GM12801 (cell line): ENCODE data around the gene ARL4C.

ENCODE experiments used
- TF ChIP-seq, protein P1 (sequence below): IDR thresholded peaks from one replicate; pipeline ENCODE4 v1.5.1; 2011; ENCODE audit warnings: control low read depth; ENCODE audit not compliant: insufficient read length; ENCODE audit errors: extremely low read depth

ARL4C gene

DNA sequence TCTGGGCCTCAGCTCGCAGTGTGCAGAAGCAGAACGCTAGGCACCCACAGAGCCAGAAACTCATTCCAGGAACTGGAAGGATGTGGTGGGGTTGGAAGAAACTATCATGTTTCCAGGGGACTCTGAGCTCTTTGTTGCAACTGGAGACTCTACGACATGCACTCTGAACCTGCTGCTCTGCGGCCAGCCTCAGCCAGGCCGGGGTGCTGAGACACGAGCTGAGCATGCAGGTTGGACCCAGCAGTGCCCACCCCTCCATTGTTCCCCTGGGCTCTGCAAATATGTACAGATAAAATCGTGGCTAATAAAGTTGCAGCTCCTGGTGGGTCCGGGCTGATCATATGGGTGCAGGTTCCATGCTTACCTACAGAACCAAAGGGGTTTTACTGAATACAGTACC is 37.6 kb upstream of the ARL4C start:
- TF ChIP-seq, protein P1, sequence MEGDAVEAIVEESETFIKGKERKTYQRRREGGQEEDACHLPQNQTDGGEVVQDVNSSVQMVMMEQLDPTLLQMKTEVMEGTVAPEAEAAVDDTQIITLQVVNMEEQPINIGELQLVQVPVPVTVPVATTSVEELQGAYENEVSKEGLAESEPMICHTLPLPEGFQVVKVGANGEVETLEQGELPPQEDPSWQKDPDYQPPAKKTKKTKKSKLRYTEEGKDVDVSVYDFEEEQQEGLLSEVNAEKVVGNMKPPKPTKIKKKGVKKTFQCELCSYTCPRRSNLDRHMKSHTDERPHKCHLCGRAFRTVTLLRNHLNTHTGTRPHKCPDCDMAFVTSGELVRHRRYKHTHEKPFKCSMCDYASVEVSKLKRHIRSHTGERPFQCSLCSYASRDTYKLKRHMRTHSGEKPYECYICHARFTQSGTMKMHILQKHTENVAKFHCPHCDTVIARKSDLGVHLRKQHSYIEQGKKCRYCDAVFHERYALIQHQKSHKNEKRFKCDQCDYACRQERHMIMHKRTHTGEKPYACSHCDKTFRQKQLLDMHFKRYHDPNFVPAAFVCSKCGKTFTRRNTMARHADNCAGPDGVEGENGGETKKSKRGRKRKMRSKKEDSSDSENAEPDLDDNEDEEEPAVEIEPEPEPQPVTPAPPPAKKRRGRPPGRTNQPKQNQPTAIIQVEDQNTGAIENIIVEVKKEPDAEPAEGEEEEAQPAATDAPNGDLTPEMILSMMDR: no peak

DNA sequence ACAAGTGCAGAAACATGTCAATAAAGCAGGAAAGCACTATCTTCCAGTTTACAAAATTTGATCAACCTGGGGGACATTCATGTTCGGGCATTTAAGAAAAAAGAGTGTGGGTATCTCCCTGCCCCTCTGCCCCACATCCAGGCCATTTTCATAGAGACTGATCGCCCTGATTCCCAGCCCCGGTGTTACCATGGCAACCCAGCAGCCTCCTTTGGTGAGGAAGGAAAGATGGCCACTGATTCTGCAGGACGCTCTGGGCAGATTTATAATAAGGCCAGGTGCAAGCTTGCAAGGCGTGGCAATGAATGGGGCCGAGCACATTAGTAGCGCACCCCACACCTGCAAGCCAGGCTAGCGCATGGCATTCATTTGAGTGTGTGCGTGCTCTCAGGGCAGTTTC is 36.7 kb upstream of the ARL4C start:
- TF ChIP-seq, protein P1: no peak

DNA sequence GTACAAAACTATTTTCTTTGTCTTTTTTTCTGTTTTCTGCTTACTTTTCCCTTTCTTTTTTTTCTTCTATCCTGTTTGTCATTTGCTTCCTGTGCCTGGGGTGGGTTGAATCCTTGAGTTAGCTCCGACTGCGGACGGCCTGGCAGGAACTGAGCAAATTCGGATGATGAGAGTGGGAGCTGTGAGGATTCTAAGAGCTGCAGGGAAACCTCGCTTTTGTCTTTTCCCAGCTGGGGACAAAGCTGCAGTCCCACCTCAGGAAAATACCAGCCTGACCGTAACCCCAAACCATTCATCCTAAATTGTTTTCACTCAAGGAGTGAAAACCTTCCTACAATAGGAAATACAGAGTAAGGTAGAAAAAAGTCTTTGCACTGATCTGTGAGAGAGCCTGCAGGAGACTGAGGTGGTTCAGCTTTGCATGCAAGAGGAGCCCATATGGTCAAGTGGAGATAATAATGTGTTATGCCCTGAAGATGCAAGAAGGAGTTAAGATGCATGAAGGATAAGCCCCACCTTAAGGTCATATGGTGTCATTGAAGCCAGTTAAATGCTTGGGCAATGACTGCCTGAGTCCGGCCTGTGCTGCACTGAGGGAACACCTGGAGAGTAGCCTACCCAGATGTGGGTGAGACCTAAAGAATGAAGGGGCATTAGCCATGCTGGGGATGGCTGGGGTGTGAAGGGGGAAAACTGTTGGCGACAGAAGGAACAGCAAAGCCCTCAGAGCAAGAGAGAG is 31.7 kb upstream of the ARL4C start:
- TF ChIP-seq, protein P1: no peak

DNA sequence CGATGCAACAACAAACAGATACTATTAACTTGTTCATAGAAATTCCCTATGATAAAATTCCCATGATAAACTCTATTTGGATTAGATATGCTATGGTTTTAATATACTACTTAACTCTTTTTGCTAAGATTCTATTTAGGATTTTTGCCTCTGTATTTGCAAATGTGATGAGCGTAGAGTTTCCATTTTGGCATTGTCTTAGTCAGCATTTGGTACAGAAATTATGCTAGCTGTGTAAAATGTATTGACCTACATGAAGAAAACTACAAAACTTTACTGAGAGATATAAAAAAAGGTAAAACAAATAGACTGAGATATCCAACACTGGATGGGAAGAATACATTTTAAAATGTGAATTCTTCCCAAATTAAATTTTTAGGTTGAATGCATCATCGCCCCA is 29.8 kb upstream of the ARL4C start:
- TF ChIP-seq, protein P1: no peak

DNA sequence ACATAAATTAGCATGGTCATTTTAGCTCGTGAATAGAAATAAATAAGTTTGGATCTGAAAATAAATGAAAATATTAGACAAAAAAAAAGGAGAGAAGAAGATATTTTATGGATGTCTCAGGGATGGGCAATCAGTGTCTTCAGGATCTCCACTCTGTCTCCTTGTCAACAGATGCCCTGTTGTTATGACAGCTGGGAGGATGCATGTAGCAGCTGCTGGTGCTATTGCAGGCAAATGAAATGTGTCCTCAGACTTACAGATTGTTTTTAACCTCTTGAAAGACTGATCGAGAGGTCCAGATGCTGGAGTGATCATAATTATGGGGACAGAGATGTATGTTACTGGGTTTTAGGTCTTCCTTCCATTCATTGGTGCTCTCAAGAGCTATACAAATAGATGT is 24.7 kb upstream of the ARL4C start:
- TF ChIP-seq, protein P1: no peak

DNA sequence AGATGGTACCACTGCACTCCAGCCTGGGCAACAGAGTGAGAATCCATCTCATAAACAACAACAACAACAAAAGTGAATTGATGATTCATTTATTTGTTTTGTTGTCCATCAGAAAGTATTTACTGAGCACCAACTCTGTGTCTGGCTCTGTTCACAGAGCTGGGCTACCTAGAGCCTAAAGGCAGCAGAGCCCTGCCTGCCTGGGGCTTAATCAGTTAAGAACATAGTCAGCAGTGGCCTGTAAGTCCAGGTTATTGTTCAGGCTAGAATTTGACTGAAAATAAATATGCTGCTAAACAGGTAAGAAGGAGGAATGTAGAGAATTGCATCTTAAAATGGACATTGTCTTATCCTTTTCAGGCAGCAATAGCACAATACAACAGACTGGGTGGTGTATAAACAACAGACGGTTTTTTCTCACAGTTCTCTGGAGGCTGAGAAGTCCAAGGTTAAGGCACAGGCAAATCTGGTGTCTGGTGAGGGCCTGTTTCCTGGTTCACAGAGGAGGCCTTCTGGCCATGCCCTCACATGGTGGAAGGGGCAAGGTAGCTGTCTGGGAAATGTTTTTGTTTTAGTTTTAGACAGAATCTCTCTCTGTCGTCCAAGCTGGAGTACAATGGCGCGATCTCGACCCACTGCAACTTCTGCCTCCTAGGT is 22.2 kb upstream of the ARL4C start:
- TF ChIP-seq, protein P1: no peak

DNA sequence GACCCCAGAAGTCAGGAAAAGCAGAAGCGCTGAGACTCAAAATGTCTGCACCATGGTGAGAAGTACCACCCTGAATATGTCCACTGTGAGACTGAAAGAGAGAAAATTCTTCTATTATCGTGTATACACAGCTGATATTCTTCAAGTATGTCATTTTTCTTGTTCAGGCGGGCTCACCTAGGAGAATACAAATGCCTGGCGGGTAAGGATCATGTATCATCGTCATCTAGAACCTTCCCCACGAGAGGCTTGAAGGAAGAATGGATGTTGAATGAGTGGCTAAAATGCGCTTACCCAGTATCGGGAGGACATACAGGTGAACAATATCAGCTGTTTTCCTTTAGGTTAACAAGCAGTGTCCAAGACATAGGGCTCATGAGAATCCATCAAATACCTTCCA is 21.1 kb upstream of the ARL4C start:
- TF ChIP-seq, protein P1: no peak
